H9 (cell line): ENCODE data around the gene MYOM1. TPM values are rescaled to one million over a fixed set of nuclear protein-coding genes. Genes with fewer than 3 reads are reported as not detected.

Experiments
- DNase-seq: peaks from one replicate; pipeline ENCODE4 v3.0.0-alpha.2; 2017
- H2AFZ ChIP-seq: one replicate; pipeline ENCODE4 v1.6.1; 2013; ENCODE audit warnings: mild to moderate bottlenecking, low read length, control low read depth, moderate library complexity
- H2AK5ac ChIP-seq: 2 replicates; pipeline ENCODE4 v1.6.1; 2013; ENCODE audit warnings: low read length, control low read depth, mixed read lengths; ENCODE audit not compliant: insufficient read length
- H2BK120ac ChIP-seq: one replicate; pipeline ENCODE4 v1.6.1; 2013; ENCODE audit warnings: low read depth, mild to moderate bottlenecking, low read length, control low read depth, inconsistent platforms; ENCODE audit not compliant: poor library complexity, severe bottlenecking
- H2BK12ac ChIP-seq: 2 replicates; pipeline ENCODE4 v1.6.1; 2013; ENCODE audit warnings: low read length, control low read depth, mixed read lengths, low read depth; ENCODE audit not compliant: insufficient read length
- H2BK15ac ChIP-seq: 2 replicates; pipeline ENCODE4 v1.6.1; 2013; ENCODE audit warnings: low read depth, low read length, control low read depth
- H2BK20ac ChIP-seq: one replicate; pipeline ENCODE4 v1.6.1; 2013; ENCODE audit warnings: low read depth, mild to moderate bottlenecking, low read length, control low read depth, inconsistent platforms; ENCODE audit not compliant: poor library complexity, severe bottlenecking
- H2BK5ac ChIP-seq: 2 replicates; pipeline ENCODE4 v1.6.1; 2013; ENCODE audit warnings: low read length, control low read depth, mixed read lengths; ENCODE audit not compliant: insufficient read length
- H3K14ac ChIP-seq: 2 replicates; pipeline ENCODE4 v1.6.1; 2013; ENCODE audit warnings: low read length, control low read depth; ENCODE audit not compliant: insufficient read depth
- H3K18ac ChIP-seq: 2 replicates; pipeline ENCODE4 v1.6.1; 2013; ENCODE audit warnings: low read depth, mild to moderate bottlenecking, mixed read lengths, low read length, control low read depth; ENCODE audit not compliant: insufficient read length
- H3K23ac ChIP-seq: 2 replicates; pipeline ENCODE4 v1.6.1; 2013; ENCODE audit warnings: low read length, control low read depth, mixed read lengths, low read depth; ENCODE audit not compliant: insufficient read length
- H3K23me2 ChIP-seq: 2 replicates; pipeline ENCODE4 v1.6.1; 2013; ENCODE audit warnings: low read depth, mild to moderate bottlenecking, mixed read lengths, low read length, control low read depth; ENCODE audit not compliant: insufficient read length, poor library complexity, severe bottlenecking
- H3K27ac ChIP-seq: 2 replicates; pipeline ENCODE4 v1.5.1; 2013; ENCODE audit warnings: low read length, control low read depth, mixed read lengths, low read depth; ENCODE audit not compliant: insufficient read length
- H3K27me3 ChIP-seq: 2 replicates; pipeline ENCODE4 v1.6.1; 2013; ENCODE audit warnings: low read length, control low read depth, inconsistent platforms; ENCODE audit not compliant: insufficient read depth
- H3K4ac ChIP-seq: 2 replicates; pipeline ENCODE4 v1.6.1; 2013; ENCODE audit warnings: low read depth, mild to moderate bottlenecking, control low read depth, inconsistent platforms, low read length, moderate library complexity
- H3K4me1 ChIP-seq: 2 replicates; pipeline ENCODE4 v1.6.1; 2013; ENCODE audit warnings: low read length, control low read depth, inconsistent platforms; ENCODE audit not compliant: insufficient read depth
- H3K4me2 ChIP-seq: 2 replicates; pipeline ENCODE4 v1.6.1; 2013; ENCODE audit warnings: low read length, control low read depth, mixed read lengths; ENCODE audit not compliant: insufficient read length, insufficient read depth
- H3K56ac ChIP-seq: 2 replicates; pipeline ENCODE4 v1.6.1; 2013; ENCODE audit warnings: low read depth, mild to moderate bottlenecking, mixed read lengths, low read length, control low read depth; ENCODE audit not compliant: insufficient read length
- H3K79me1 ChIP-seq: 2 replicates; pipeline ENCODE4 v1.6.1; 2013; ENCODE audit warnings: low read depth, mild to moderate bottlenecking, moderate library complexity, low read length, control low read depth, inconsistent platforms; ENCODE audit not compliant: insufficient read depth, poor library complexity, severe bottlenecking
- H3K79me2 ChIP-seq: 2 replicates; pipeline ENCODE4 v1.6.1; 2013; ENCODE audit warnings: low read length, control low read depth, inconsistent platforms; ENCODE audit not compliant: insufficient read depth
- H3K9ac ChIP-seq: 2 replicates; pipeline ENCODE4 v1.6.1; 2013; ENCODE audit warnings: low read length, control low read depth, mixed read lengths; ENCODE audit not compliant: insufficient read length; ENCODE audit errors: extremely low read depth
- H3K9me3 ChIP-seq: one replicate; pipeline ENCODE4 v1.6.1; 2013; ENCODE audit warnings: low read depth, low read length, inconsistent platforms; ENCODE audit not compliant: control insufficient read depth
- H3T11ph ChIP-seq: one replicate; pipeline ENCODE4 v1.6.1; 2013; ENCODE audit warnings: mild to moderate bottlenecking, low read length, control low read depth, inconsistent platforms
- H4K20me1 ChIP-seq: one replicate; pipeline ENCODE4 v1.6.1; 2013; ENCODE audit not compliant: control insufficient read depth, insufficient read length, insufficient read depth
- H4K5ac ChIP-seq: 2 replicates; pipeline ENCODE4 v1.6.1; 2013; ENCODE audit warnings: low read depth, mild to moderate bottlenecking, mixed read lengths, low read length, control low read depth; ENCODE audit not compliant: insufficient read length
- H4K8ac ChIP-seq: replicated peaks from 2 replicates; pipeline ENCODE4 v1.6.1; 2013; ENCODE audit warnings: low read length, control low read depth, mixed read lengths, low read depth; ENCODE audit not compliant: insufficient read length
- H4K91ac ChIP-seq: 2 replicates; pipeline ENCODE4 v1.6.1; 2013; ENCODE audit warnings: low read depth, mild to moderate bottlenecking, moderate library complexity, mixed read lengths, low read length, control low read depth; ENCODE audit not compliant: insufficient read length
- H3K27ac Mint-ChIP-seq, 3 experiments: 2 replicates in 2 of 3; 3 replicates in 1 of 3; pipeline ENCODE4 v1.8.0; 2020 to 2021; ENCODE audit warnings: mixed read lengths in 3 of 3, mild to moderate bottlenecking in 1 of 3, moderate library complexity in 1 of 3
- H3K27me3 Mint-ChIP-seq: 2 replicates; pipeline ENCODE4 v1.8.0; 2021; ENCODE audit warnings: low read depth, mild to moderate bottlenecking, moderate library complexity, mixed read lengths
- H3K36me3 Mint-ChIP-seq, 3 experiments: 2 replicates in 2 of 3; 3 replicates in 1 of 3; pipeline ENCODE4 v1.8.0; 2020 to 2021; ENCODE audit warnings: low read depth in 3 of 3, mixed read lengths in 3 of 3; ENCODE audit not compliant: insufficient read depth in 1 of 3
- H3K4me1 Mint-ChIP-seq, 2 experiments: 2 replicates each; pipeline ENCODE4 v1.8.0; 2020; ENCODE audit warnings: mixed read lengths in 2 of 2
- H3K4me3 Mint-ChIP-seq, 2 experiments: 2 replicates in 1 of 2; 3 replicates in 1 of 2; pipeline ENCODE4 v1.8.0; 2020 to 2021; ENCODE audit warnings: mild to moderate bottlenecking in 2 of 2, mixed read lengths in 2 of 2, moderate library complexity in 1 of 2
- H3K9me3 Mint-ChIP-seq, 2 experiments: 2 replicates in 1 of 2; 3 replicates in 1 of 2; pipeline ENCODE4 v1.8.0; 2020; ENCODE audit warnings: mild to moderate bottlenecking in 2 of 2, mixed read lengths in 2 of 2, moderate library complexity in 1 of 2
- WGBS: extraction: QIAGEN DNeasy Blood & Tissue Kit; methylation state at CpG from one replicate; pipeline ENCODE4 v1.1.7; 2013; ENCODE audit warnings: missing lambda C conversion rate, low lambda C conversion rate, mixed read lengths; ENCODE audit not compliant: insufficient read length; ENCODE audit errors: extremely low coverage; 5-methylcytosine and 5-hydroxymethylcytosine counted together
- total RNA-seq: library from RNA; stranded (reverse); gene quantifications from 2 replicates; pipeline ENCODE4 v1.2.1, GENCODE V29; 2021
- TF ChIP-seq, protein P1 (sequence below): fragments of 200-600 bp; sonication (generic); conservative IDR thresholded peaks from 3 replicates; pipeline ENCODE4 v1.8.0; 2021; ENCODE audit warnings: antibody characterized with exemption, mild to moderate bottlenecking

The MYOM1 gene
- total RNA-seq, 1 experiment from 2014 or later = 0.17 TPM

DNA sequence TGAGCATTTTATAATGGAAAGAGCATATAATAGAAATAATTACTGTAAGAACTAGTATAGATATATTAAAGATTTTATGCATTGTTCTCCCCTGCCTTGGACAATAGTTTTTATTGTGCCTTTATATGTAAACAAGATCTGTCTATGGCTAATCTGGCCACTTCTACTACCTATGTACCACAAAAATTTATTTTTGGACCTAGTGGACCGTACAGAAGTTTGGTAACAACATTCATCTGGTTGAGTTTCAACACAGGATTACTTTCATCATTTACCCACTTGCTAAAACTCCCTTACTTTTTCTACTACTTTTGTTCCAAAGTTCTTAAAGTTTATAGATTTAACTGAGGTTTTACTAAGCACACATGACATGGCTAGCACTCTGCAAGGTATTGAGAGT is 13.2 kb upstream of the MYOM1 start:
- H2AK5ac ChIP-seq = no peak overlapping the region
- H3K23ac ChIP-seq = no peak overlapping the region
- H3K9me3 ChIP-seq = no peaks in the 10 kb centered on the region
- H3K4me2 ChIP-seq = no peak overlapping the region
- Mint-ChIP-seq H3K36me3 (peaks cover 3% of the 10 kb centered on the region in 3 experiments; a peak in 6 of 7 replicates), H3K4me3 (no peak overlapping the region), H3K27ac (no peak overlapping the region), H3K4me1 (peaks cover 7 to 10% of the 10 kb centered on the region in 2 experiments), H3K27me3 (no peaks in the 10 kb centered on the region), H3K9me3 (peaks cover 4% of the 10 kb centered on the region in 2 experiments; a peak in 4 of 5 replicates)
- no peaks in the 10 kb centered on the region for H4K20me1 ChIP-seq
- no peak overlapping the region for H3K56ac ChIP-seq
- no peaks in the 10 kb centered on the region for H3K27me3 ChIP-seq
- H2BK20ac ChIP-seq = no peak overlapping the region
- no peaks in the 10 kb centered on the region for H3K23me2 ChIP-seq
- TF ChIP-seq, protein P1, sequence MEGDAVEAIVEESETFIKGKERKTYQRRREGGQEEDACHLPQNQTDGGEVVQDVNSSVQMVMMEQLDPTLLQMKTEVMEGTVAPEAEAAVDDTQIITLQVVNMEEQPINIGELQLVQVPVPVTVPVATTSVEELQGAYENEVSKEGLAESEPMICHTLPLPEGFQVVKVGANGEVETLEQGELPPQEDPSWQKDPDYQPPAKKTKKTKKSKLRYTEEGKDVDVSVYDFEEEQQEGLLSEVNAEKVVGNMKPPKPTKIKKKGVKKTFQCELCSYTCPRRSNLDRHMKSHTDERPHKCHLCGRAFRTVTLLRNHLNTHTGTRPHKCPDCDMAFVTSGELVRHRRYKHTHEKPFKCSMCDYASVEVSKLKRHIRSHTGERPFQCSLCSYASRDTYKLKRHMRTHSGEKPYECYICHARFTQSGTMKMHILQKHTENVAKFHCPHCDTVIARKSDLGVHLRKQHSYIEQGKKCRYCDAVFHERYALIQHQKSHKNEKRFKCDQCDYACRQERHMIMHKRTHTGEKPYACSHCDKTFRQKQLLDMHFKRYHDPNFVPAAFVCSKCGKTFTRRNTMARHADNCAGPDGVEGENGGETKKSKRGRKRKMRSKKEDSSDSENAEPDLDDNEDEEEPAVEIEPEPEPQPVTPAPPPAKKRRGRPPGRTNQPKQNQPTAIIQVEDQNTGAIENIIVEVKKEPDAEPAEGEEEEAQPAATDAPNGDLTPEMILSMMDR = no peak
- H2BK15ac ChIP-seq = no peak overlapping the region
- DNase-seq = no peak
- no peak overlapping the region for H2BK12ac ChIP-seq
- H3K4ac ChIP-seq = no peak overlapping the region
- H3K9ac ChIP-seq = no peak overlapping the region
- no peak overlapping the region for H4K91ac ChIP-seq
- no peaks in the 10 kb centered on the region; the same call in 1 of the 2 replicates for H3K79me2 ChIP-seq
- H3K14ac ChIP-seq = no peak overlapping the region
- H3K18ac ChIP-seq = no peak overlapping the region
- no CpG with 5 or more reads among the region's 1 CpG for WGBS
- H4K5ac ChIP-seq = no peak overlapping the region
- no peak overlapping the region for H3T11ph ChIP-seq
- H2BK5ac ChIP-seq = no peak overlapping the region
- no peak overlapping the region for H4K8ac ChIP-seq
- H3K4me1 ChIP-seq = peaks cover 2% of the 10 kb centered on the region; the same call in 1 of the 2 replicates
- H2AFZ ChIP-seq = no peak overlapping the region
- H3K27ac ChIP-seq = no peak overlapping the region
- H3K79me1 ChIP-seq = no peaks in the 10 kb centered on the region
- no peak overlapping the region for H2BK120ac ChIP-seq
